CD14-positive monocyte (primary cell): Measurements from ENCODE around the gene COLEC11. TPM values are rescaled to one million over a fixed set of nuclear protein-coding genes. Genes with fewer than 3 reads are reported as not detected.

Experiments
- DNase-seq, 3 donors: peaks; one replicate each; pipeline ENCODE4 v3.0.0-alpha.2; 2011 to 2022
- H2AFZ ChIP-seq: 2 replicates; pipeline ENCODE4 v1.6.0; 2012; ENCODE audit warnings: mild to moderate bottlenecking, low read depth, low read length, inconsistent platforms; ENCODE audit not compliant: insufficient read depth, poor library complexity, severe bottlenecking
- H3K27ac ChIP-seq, 2 donors: 1 replicate in 1 of 2; 2 replicates in 1 of 2; pipeline ENCODE4 v1.5.1; 2012 to 2013; ENCODE audit warnings: low read length in 2 of 2, control low read depth in 1 of 2, inconsistent platforms in 1 of 2, low read depth in 1 of 2, mild to moderate bottlenecking in 1 of 2
- H3K27me3 ChIP-seq, 2 donors: one replicate each; pipeline versions ENCODE4 v1.6.0 to v1.6.1; 2011 to 2013; ENCODE audit warnings: low read length in 2 of 2; ENCODE audit not compliant: control insufficient read depth in 2 of 2, insufficient read depth in 2 of 2
- H3K36me3 ChIP-seq, 2 donors: replicated peaks in 1 of 2; 1 replicate in 1 of 2; 2 replicates in 1 of 2; pipeline versions ENCODE4 v1.5.1 to v1.6.1; 2012 to 2013; ENCODE audit warnings: low read length in 2 of 2, control low read depth in 1 of 2, inconsistent platforms in 1 of 2, mild to moderate bottlenecking in 1 of 2; ENCODE audit not compliant: insufficient read depth in 2 of 2, control insufficient read depth in 1 of 2
- H3K4me1 ChIP-seq, 2 donors: 1 replicate in 1 of 2; 2 replicates in 1 of 2; pipeline versions ENCODE4 v1.5.1 to v1.6.1; 2012 to 2013; ENCODE audit warnings: low read length in 2 of 2, control low read depth in 1 of 2, inconsistent platforms in 1 of 2, mild to moderate bottlenecking in 1 of 2, moderate library complexity in 1 of 2; ENCODE audit not compliant: insufficient read depth in 2 of 2, control insufficient read depth in 1 of 2
- H3K4me2 ChIP-seq: replicated peaks from 2 replicates; pipeline ENCODE3; 2012; ENCODE audit warnings: low read length, moderate library complexity, mild to moderate bottlenecking; ENCODE audit not compliant: poor library complexity, severe bottlenecking; ENCODE audit errors: extremely low read depth
- H3K4me3 ChIP-seq, 3 experiments: fragments of 200-600 bp in 1 of 3; sonication (generic) in 1 of 3; replicated peaks in 1 of 3; 1 replicate in 2 of 3; 2 replicates in 1 of 3; pipeline ENCODE4 v1.5.1; 2011 to 2013; ENCODE audit warnings: low read length in 3 of 3, mild to moderate bottlenecking in 3 of 3, control low read depth in 2 of 3, low read depth in 2 of 3, inconsistent platforms in 1 of 3, moderate library complexity in 1 of 3
- H3K79me2 ChIP-seq: 2 replicates; pipeline ENCODE4 v1.6.0; 2012; ENCODE audit warnings: mild to moderate bottlenecking, control low read depth, inconsistent platforms, low read length, moderate library complexity; ENCODE audit not compliant: insufficient read depth
- H3K9ac ChIP-seq: 2 replicates; pipeline ENCODE4 v1.6.0; 2017; ENCODE audit warnings: low read length, mild to moderate bottlenecking; ENCODE audit not compliant: insufficient read depth, poor library complexity, severe bottlenecking
- H3K9me3 ChIP-seq, 2 donors: replicated peaks in 1 of 2; 1 replicate in 1 of 2; 2 replicates in 1 of 2; pipeline versions ENCODE4 v1.5.1 to v1.6.1; 2012 to 2013; ENCODE audit warnings: low read length in 2 of 2, control low read depth in 1 of 2; ENCODE audit not compliant: control insufficient read depth in 1 of 2, insufficient read depth in 1 of 2
- H4K20me1 ChIP-seq: 2 replicates; pipeline ENCODE4 v1.6.0; 2012; ENCODE audit warnings: mild to moderate bottlenecking, low read length, control low read depth, moderate library complexity; ENCODE audit not compliant: insufficient read depth
- H3K27ac Mint-ChIP-seq, 7 donors: one replicate each; pipeline ENCODE4 v1.8.0; 2020; ENCODE audit warnings: mild to moderate bottlenecking in 7 of 7, mixed read lengths in 7 of 7, moderate library complexity in 6 of 7, inconsistent platforms in 2 of 7
- H3K27me3 Mint-ChIP-seq, 3 donors: one replicate each; pipeline ENCODE4 v1.8.0; 2021 to 2022; ENCODE audit warnings: low read depth in 3 of 3, mild to moderate bottlenecking in 3 of 3, mixed read lengths in 3 of 3, moderate library complexity in 3 of 3, inconsistent platforms in 1 of 3
- H3K36me3 Mint-ChIP-seq, 2 donors: one replicate each; pipeline ENCODE4 v1.8.0; 2020; ENCODE audit warnings: mixed read lengths in 2 of 2, inconsistent platforms in 1 of 2, mild to moderate bottlenecking in 1 of 2
- H3K4me1 Mint-ChIP-seq: one replicate; pipeline ENCODE4 v1.8.0; 2020; ENCODE audit warnings: mild to moderate bottlenecking, mixed read lengths
- H3K4me3 Mint-ChIP-seq, 2 donors: one replicate each; pipeline ENCODE4 v1.8.0; 2020; ENCODE audit warnings: mild to moderate bottlenecking in 2 of 2, mixed read lengths in 2 of 2, moderate library complexity in 1 of 2
- H3K9me3 Mint-ChIP-seq, 7 donors: one replicate each; pipeline ENCODE4 v1.8.0; 2020 to 2022; ENCODE audit warnings: mixed read lengths in 7 of 7, mild to moderate bottlenecking in 6 of 7, moderate library complexity in 6 of 7, inconsistent platforms in 2 of 7
- WGBS: methylation state at CpG from one replicate; pipeline ENCODE4 v1.1.5; 2013; ENCODE audit warnings: missing lambda C conversion rate; ENCODE audit not compliant: insufficient coverage; 5-methylcytosine and 5-hydroxymethylcytosine counted together
- intact Hi-C, 2 donors: fragments of 100-400 bp; cut with micrococcal nuclease; formaldehyde crosslinking; loops; one replicate each; pipeline versions ENCODE4 v1.15.0 to v1.15.1; 2023
- polyA plus RNA-seq, 3 donors: library from polyadenylated mRNA; depleted of rRNA in 1 of 3; unstranded in 2 of 3; stranded (reverse) in 1 of 3; fragments of 300-500 nt in 2 of 3; fragments of >200 nt in 1 of 3; fragmentation: Illumina TruSeq in 2 of 3; gene quantifications; 1 replicate in 2 of 3; 2 replicates in 1 of 3; pipeline ENCODE4 v1.2.3, GENCODE V29; 2012 to 2021
- TF ChIP-seq, protein P1 (sequence below): fragments of 200-600 bp; IDR thresholded peaks from one replicate; pipeline ENCODE4 v1.8.0; 2022; ENCODE audit warnings: antibody characterized with exemption, mild to moderate bottlenecking

Gene COLEC11
- polyA plus RNA-seq, 3 donors, result not detected

DNA sequence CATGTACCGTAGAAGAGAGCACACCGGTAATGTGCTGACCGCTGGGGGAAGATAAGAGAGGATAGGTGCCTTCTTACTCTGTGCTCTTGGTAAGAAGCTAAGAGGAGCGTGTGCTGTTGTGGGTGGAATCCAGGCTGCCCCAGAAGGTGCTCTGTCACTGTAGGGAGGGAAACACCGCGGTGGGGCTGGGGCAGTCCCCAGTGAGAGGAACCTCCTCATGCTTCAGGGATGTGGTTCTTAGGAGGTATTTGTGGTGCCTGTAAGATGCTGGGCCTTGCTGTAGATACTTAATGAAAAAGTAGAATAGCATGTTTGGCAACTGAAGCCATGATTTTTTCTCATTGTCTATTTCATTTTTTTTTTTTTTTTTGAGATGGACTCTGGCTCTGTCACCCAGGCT, 1.1 kb downstream of the COLEC11 start:
- no peak for DNase-seq
- Histone ChIP-seq H2AFZ (no peak overlapping the region), H3K9ac (no peak overlapping the region)

DNA sequence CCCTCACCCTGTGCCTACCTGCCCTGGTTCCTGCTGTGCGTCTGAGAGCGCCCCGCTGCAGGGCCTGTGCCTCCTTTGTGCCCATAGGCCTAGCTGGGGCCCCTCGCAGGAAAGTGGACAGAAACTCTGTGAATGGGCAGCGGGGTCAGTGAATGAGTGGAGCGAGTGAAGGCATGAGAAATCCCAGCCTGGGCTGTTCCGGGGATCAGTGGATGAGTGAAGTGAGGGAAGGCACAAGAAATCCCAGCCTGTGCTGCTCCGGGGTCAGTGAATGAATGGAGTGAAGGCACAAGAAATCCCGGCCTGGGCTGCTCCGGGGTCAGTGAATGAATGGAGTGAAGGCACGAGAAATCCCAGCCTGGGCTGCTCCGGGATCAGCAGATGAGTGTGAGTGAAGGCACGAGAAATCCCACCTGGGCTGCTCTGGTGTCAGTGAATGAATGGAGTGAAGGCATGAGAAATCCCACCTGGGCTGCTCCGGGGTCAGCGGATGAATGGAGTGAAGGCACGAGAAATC, 2.0 kb downstream of the COLEC11 start:
- H3K9me3 Mint-ChIP-seq, result peaks cover 0 to 4% (median 0%) of the 10 kb centered on the region in 7 donors
- no peak overlapping the region for H3K27ac ChIP-seq

More for the DNA sequence above, 1.1 kb downstream of the COLEC11 start:
- H3K27ac ChIP-seq, result no peak overlapping the region
- Mint-ChIP-seq H3K9me3 (peaks cover 0 to 4% (median 0%) of the 10 kb centered on the region in 7 donors), H3K4me3 (no peak overlapping the region), H3K27me3 (peaks cover 13 to 27% (median 15%) of the 10 kb centered on the region in 3 donors), H3K4me1 (peaks cover 7% of the 10 kb centered on the region), H3K27ac (no peak overlapping the region), H3K36me3 (no peaks in the 10 kb centered on the region)
- H3K4me2 ChIP-seq, result no peak overlapping the region
- TF ChIP-seq, protein P1, sequence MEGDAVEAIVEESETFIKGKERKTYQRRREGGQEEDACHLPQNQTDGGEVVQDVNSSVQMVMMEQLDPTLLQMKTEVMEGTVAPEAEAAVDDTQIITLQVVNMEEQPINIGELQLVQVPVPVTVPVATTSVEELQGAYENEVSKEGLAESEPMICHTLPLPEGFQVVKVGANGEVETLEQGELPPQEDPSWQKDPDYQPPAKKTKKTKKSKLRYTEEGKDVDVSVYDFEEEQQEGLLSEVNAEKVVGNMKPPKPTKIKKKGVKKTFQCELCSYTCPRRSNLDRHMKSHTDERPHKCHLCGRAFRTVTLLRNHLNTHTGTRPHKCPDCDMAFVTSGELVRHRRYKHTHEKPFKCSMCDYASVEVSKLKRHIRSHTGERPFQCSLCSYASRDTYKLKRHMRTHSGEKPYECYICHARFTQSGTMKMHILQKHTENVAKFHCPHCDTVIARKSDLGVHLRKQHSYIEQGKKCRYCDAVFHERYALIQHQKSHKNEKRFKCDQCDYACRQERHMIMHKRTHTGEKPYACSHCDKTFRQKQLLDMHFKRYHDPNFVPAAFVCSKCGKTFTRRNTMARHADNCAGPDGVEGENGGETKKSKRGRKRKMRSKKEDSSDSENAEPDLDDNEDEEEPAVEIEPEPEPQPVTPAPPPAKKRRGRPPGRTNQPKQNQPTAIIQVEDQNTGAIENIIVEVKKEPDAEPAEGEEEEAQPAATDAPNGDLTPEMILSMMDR, result no peak
- 80% methylated on average over 3 of the region's 6 CpGs for WGBS
- no peaks in the 10 kb centered on the region for H4K20me1 ChIP-seq
- H3K36me3 ChIP-seq, result no peaks in the 10 kb centered on the region
- peaks cover 0 to 12% of the 10 kb centered on the region in 2 donors for H3K27me3 ChIP-seq
- H3K4me1 ChIP-seq, result peaks cover 0 to 4% of the 10 kb centered on the region in 2 donors
- intact Hi-C loops, result no loop called here
- no peaks in the 10 kb centered on the region for H3K79me2 ChIP-seq
- H3K9me3 ChIP-seq, result no peaks in the 10 kb centered on the region
- H3K4me3 ChIP-seq, result no peak overlapping the region

More for the DNA sequence above, 2.0 kb downstream of the COLEC11 start:
- intact Hi-C loops, result no loop called here
- TF ChIP-seq, protein P1, result no peak
- Mint-ChIP-seq H3K4me3 (no peak overlapping the region), H3K36me3 (no peaks in the 10 kb centered on the region), H3K27ac (no peak overlapping the region), H3K4me1 (peaks cover 7% of the 10 kb centered on the region), H3K27me3 (peaks cover 13 to 27% (median 15%) of the 10 kb centered on the region in 3 donors)
- 92% methylated on average over 13 of the region's 16 CpGs for WGBS
- no peaks in the 10 kb centered on the region for H3K79me2 ChIP-seq
- H3K4me2 ChIP-seq, result no peak overlapping the region
- H3K36me3 ChIP-seq, result no peaks in the 10 kb centered on the region
- no peak for DNase-seq
- peaks cover 0 to 4% of the 10 kb centered on the region in 2 donors for H3K4me1 ChIP-seq
- no peak overlapping the region for H2AFZ ChIP-seq
- no peak overlapping the region for H3K9ac ChIP-seq
- H3K4me3 ChIP-seq, result no peak overlapping the region
- H3K9me3 ChIP-seq, result no peaks in the 10 kb centered on the region
- H3K27me3 ChIP-seq, result peaks cover 0 to 12% of the 10 kb centered on the region in 2 donors
- no peaks in the 10 kb centered on the region for H4K20me1 ChIP-seq
